Measurements from ENCODE around the gene HAAO.

- TF ChIP-seq CTCF (IDR thresholded peaks at IDR 0.05; ENCODE audit: low read depth, low read length, poor library complexity, severe bottlenecking) (no peak), EZH2phosphoT487 (IDR thresholded peaks at IDR 0.05; ENCODE audit: borderline replicate concordance, low read length) (no peak)
These were observed 30.8 kb downstream of the HAAO start for GRCh38 chr2:42761554-42761953.
